ENCODE data around the gene OR4X2. TPM values are rescaled to one million over a fixed set of nuclear protein-coding genes. Genes with fewer than 3 reads are reported as not detected.
"Not testable (repeated sequence)": the region's sequence is repeated elsewhere in the genome, so short reads cannot be mapped to it uniquely, and the experiment has no call there.

OR4X2 gene, protein sequence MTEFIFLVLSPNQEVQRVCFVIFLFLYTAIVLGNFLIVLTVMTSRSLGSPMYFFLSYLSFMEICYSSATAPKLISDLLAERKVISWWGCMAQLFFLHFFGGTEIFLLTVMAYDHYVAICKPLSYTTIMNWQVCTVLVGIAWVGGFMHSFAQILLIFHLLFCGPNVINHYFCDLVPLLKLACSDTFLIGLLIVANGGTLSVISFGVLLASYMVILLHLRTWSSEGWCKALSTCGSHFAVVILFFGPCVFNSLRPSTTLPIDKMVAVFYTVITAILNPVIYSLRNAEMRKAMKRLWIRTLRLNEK
- total RNA-seq (ENCODE audit: unreplicated experiment): not detected
- long read RNA-seq: 0 reads

DNA sequence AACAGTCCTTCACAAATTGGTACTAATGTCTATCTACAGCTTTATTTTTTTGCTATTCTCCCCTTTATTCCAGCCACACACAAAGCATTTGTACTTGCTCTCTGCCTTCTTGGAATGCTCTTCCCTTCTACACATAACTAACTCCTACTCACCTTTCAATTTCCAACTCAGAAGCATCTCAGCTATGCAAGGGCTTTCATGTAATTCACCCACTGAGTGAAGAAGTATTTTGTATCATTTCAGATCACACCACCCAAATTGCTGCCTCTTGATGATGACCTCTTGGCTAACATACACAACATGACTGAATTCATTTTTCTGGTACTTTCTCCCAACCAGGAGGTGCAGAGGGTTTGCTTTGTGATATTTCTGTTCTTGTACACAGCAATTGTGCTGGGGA, at the start of gene OR4X2:
Gene OR4X2 (plus strand): TSS at position 301 of the 400 bp plus-strand sequence. CDS start 0 bp downstream, at position 301.
- Mint-ChIP-seq H3K4me3 (ENCODE audit: unreplicated experiment) (no peak within 1 kb of the TSS), H3K27me3 (ENCODE audit: unreplicated experiment) (peaks cover 3% of the 10 kb centered on the region), H3K4me1 (ENCODE audit: low read depth, unreplicated experiment) (no peaks in the 10 kb centered on the region), H3K27ac (ENCODE audit: unreplicated experiment) (no peak within 1 kb of the TSS), H3K36me3 (ENCODE audit: unreplicated experiment) (peaks cover 12% of the 10 kb centered on the region), H3K9me3 (ENCODE audit: unreplicated experiment) (peaks cover 18% of the 10 kb centered on the region)
- no peak for DNase-seq
- TF ChIP-seq, protein P1, sequence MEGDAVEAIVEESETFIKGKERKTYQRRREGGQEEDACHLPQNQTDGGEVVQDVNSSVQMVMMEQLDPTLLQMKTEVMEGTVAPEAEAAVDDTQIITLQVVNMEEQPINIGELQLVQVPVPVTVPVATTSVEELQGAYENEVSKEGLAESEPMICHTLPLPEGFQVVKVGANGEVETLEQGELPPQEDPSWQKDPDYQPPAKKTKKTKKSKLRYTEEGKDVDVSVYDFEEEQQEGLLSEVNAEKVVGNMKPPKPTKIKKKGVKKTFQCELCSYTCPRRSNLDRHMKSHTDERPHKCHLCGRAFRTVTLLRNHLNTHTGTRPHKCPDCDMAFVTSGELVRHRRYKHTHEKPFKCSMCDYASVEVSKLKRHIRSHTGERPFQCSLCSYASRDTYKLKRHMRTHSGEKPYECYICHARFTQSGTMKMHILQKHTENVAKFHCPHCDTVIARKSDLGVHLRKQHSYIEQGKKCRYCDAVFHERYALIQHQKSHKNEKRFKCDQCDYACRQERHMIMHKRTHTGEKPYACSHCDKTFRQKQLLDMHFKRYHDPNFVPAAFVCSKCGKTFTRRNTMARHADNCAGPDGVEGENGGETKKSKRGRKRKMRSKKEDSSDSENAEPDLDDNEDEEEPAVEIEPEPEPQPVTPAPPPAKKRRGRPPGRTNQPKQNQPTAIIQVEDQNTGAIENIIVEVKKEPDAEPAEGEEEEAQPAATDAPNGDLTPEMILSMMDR (IDR thresholded peaks at IDR 0.05; ENCODE audit: partially characterized antibody, unreplicated experiment): no peak

DNA sequence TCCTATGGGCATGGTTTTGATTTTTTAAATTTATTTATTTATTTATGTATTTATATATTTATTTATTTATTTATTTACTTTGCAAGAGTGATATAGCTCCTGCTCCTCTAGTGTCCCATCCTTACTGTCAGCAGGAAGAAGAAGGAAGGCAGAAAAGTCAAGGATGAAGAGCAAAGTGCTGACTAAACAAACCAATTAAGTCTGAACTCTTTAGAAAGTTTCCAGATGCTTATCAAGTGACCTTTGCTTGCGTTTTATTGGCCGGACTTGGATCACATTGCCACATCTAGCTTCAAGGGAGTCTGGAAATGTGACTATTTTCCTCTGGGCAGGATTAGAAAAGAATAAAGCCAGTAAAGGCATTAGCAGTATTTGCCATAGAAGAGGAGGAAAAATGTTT, 37.0 kb upstream of the OR4X2 start:
- no peak for DNase-seq
- H3K9me3 Mint-ChIP-seq (ENCODE audit: unreplicated experiment): peaks cover 3% of the 10 kb centered on the region
- TF ChIP-seq, protein P1 (IDR thresholded peaks at IDR 0.05; ENCODE audit: partially characterized antibody, unreplicated experiment): no peak
- H3K36me3 Mint-ChIP-seq (ENCODE audit: unreplicated experiment): no peaks in the 10 kb centered on the region
- H3K4me1 Mint-ChIP-seq (ENCODE audit: low read depth, unreplicated experiment): no peaks in the 10 kb centered on the region
- no peak overlapping the region for H3K27ac Mint-ChIP-seq (ENCODE audit: unreplicated experiment)
- no peak overlapping the region for H3K4me3 Mint-ChIP-seq (ENCODE audit: unreplicated experiment)
- H3K27me3 Mint-ChIP-seq (ENCODE audit: unreplicated experiment): peaks cover 2% of the 10 kb centered on the region

DNA sequence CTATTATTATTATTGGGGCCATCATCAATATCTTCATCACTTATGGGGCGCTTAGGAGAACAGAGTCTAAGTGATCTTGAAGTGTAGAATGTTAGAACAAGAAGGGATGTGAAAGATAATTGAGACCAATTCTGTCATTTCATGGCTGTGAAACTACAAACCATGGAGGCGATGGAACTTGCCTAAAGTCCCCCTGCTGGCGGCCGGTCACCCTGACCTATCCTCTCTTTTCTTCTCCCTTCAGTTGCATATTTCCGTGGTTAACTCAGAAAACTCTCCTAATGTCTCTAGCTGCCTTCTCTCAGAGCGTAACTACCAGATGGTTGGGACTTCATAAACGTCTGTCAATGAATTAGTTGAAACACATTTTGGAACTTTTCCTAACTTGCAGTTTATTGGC, 34.9 kb upstream of the OR4X2 start:
- Mint-ChIP-seq H3K27ac (ENCODE audit: unreplicated experiment) (no peak overlapping the region), H3K4me1 (ENCODE audit: low read depth, unreplicated experiment) (no peaks in the 10 kb centered on the region), H3K9me3 (ENCODE audit: unreplicated experiment) (peaks cover 2% of the 10 kb centered on the region), H3K4me3 (ENCODE audit: unreplicated experiment) (no peak overlapping the region), H3K36me3 (ENCODE audit: unreplicated experiment) (peaks cover under 1% of the 10 kb centered on the region), H3K27me3 (ENCODE audit: unreplicated experiment) (peaks cover 3% of the 10 kb centered on the region)
- no peak for DNase-seq
- TF ChIP-seq, protein P1 (IDR thresholded peaks at IDR 0.05; ENCODE audit: partially characterized antibody, unreplicated experiment): peak; percentile 9

DNA sequence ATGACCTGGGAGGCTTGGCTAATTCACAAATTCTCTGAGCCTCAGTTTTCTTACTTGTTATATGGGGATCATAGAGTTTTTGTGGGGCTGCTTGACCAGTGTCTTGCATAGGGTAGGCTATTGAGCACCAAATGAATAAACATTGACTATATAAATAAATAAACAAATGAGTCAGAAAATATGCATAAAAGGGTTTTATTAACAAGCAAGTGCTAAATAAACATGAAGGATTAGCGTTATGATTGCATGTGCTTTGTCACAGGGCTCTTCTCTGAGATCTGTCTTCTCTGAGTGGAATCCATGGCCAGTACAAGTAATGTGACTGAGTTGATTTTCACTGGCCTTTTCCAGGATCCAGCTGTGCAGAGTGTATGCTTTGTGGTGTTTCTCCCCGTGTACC, 28.4 kb upstream of the OR4X2 start, which contains the start of gene OR4B1:
Gene OR4B1 (plus strand): TSS at position 301 of the 400 bp plus-strand sequence. CDS start 0 bp downstream, at position 301.
- Mint-ChIP-seq H3K4me1 (ENCODE audit: low read depth, unreplicated experiment) (no peaks in the 10 kb centered on the region), H3K4me3 (ENCODE audit: unreplicated experiment) (no peak within 1 kb of the TSS), H3K9me3 (ENCODE audit: unreplicated experiment) (peaks cover 5% of the 10 kb centered on the region), H3K36me3 (ENCODE audit: unreplicated experiment) (peaks cover 4% of the 10 kb centered on the region), H3K27ac (ENCODE audit: unreplicated experiment) (no peak within 1 kb of the TSS), H3K27me3 (ENCODE audit: unreplicated experiment) (peaks cover 2% of the 10 kb centered on the region)
- no peak for DNase-seq
- TF ChIP-seq, protein P1 (IDR thresholded peaks at IDR 0.05; ENCODE audit: partially characterized antibody, unreplicated experiment): no peak

DNA sequence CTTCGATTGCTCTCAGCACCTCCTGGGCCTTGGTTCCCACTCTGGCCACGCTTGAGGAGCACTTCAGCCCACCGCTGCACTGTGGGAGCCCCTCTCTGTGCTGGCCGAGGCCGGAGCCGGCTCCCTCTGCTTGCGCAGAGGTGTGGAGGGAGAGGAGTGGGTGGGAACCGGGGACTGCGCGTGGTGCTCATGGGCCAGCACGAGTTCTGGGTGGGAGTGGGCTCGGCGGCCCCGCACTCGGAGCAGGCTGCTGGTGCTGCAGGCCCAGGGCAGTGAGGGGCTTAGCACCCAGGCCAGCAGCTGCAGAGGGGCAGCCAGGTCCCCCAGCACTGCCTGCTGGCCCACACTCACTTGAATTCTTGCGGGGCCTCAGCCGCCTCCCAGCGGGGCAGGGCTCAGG, 16.1 kb upstream of the OR4X2 start:
- peaks cover 9% of the 10 kb centered on the region for H3K36me3 Mint-ChIP-seq (ENCODE audit: unreplicated experiment)
- peaks cover 13% of the 10 kb centered on the region for H3K9me3 Mint-ChIP-seq (ENCODE audit: unreplicated experiment)
- peaks cover 4% of the 10 kb centered on the region for H3K27me3 Mint-ChIP-seq (ENCODE audit: unreplicated experiment)
- DNase-seq: no peak
- no peak overlapping the region for H3K4me3 Mint-ChIP-seq (ENCODE audit: unreplicated experiment)
- no peak overlapping the region for H3K27ac Mint-ChIP-seq (ENCODE audit: unreplicated experiment)
- TF ChIP-seq, protein P1 (IDR thresholded peaks at IDR 0.05; ENCODE audit: partially characterized antibody, unreplicated experiment): no peak
- no peaks in the 10 kb centered on the region for H3K4me1 Mint-ChIP-seq (ENCODE audit: low read depth, unreplicated experiment)

DNA sequence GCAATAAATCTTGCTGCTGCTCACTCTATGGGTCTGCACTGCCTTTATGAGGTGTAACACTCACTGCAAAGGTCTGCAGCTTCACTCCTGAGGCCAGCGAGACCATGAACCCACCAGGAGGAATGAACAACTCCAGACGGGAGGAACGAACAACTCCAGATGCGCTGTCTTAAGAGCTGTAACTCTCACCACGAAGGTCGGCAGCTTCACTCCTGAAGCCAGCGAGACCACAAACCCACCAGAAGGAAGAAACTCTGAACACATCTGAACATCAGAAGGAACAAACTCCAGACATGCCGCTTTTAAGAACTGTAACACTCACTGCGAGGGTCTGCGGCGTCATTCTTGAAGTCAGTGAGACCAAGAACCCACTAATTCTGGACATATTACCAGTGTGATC, 14.8 kb upstream of the OR4X2 start:
- H3K36me3 Mint-ChIP-seq (ENCODE audit: unreplicated experiment); H3K27ac Mint-ChIP-seq (ENCODE audit: unreplicated experiment); H3K4me3 Mint-ChIP-seq (ENCODE audit: unreplicated experiment); DNase-seq; H3K4me1 Mint-ChIP-seq (ENCODE audit: low read depth, unreplicated experiment); H3K27me3 Mint-ChIP-seq (ENCODE audit: unreplicated experiment): not testable (repeated sequence)
- H3K9me3 Mint-ChIP-seq (ENCODE audit: unreplicated experiment): peaks cover 12% of the 10 kb centered on the region
